Measurements from ENCODE around the gene TMEM59.

TMEM59 gene

DNA sequence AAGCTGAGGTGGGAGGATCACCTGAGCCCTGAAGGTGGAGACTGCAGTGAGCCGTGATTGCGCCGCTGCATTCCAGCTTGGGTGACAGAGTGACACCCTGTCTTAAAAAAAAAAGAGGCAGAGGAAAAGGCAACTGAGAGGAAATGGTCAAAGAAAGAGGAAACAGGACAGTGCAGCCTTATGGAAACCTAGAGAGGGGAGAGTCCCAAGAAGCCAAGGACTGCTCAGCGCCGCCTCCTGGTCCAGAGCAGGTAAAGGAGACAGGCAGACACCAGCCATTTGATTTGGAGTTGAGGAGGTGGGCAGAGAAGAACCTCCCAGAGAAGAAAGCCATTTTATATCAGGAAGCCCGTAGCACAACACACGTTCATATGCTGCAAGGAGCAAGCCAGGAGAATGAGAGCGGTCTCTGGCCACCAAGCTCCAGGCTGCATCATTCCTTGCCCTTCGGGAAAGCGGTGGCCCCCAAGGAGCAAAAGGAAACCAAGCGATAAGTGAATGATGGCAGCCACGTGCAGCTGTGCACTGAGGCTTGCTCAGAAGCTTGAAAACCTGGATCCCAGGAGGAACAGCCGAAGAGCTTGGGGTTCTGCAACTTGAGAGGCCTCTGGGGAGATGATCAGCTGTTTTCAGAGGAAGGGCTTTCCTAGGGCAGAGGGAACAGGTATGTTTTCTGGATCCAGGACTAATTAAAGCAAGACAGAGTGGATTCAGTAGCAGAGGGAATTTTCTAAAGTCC lies 73.1 kb downstream of the TMEM59 start:
- DNase-seq, result peak; percentile 40 to 43

All from inflammatory macrophage treated with lipopolysaccharide for 1 hour (primary cell).